ENCODE data around the gene DUS1L.

Gene DUS1L

DNA sequence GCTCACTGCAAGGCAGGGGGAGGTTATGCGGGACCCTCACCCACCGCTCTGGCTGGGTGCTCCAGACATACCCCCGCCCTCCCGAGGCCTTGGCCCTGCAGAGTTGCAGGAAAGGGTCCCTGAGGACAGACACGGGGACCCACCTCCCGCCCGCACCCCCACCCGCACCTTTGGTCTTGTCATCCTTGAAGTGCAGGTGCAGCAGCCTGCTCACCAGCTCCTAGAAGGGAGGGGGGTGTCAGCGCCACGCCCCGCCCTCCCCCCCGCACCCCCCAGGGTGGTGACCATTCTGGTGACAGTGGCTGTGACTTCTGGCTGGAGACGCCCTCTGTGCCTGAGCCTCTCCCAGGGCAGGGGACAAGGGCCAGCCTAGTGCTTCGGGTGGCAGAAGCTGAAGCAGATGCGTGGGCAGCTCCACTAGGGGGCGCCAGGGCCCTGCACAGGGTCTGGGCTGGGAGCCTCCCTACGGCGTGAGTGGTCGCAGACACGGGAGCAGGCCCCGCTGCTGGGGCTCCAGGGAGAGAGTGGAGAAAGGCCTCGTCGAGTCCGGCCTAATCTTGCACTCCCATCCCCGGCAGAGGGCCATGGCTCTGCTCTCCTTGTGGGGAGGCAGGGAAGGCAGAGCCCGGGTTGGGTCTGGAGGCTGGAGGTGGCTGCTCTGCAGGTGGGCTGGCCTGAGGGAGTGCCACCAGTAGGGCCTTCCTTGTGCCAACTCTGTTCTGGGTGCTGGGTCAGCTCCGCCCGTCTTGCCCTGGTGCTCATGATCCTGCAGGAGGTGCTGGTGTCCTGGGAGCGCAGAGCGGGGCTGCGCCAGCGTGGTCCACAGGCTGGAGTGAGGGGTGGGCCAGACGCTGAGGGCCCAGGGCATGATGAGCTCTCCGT lies 45.7 kb downstream of the DUS1L start:
- no peak overlapping the region for H3K4me3 ChIP-seq (ENCODE audit: low read length)
- peak; percentile 16 for DNase-seq (ENCODE audit: low read depth)
- TF ChIP-seq, protein P1, sequence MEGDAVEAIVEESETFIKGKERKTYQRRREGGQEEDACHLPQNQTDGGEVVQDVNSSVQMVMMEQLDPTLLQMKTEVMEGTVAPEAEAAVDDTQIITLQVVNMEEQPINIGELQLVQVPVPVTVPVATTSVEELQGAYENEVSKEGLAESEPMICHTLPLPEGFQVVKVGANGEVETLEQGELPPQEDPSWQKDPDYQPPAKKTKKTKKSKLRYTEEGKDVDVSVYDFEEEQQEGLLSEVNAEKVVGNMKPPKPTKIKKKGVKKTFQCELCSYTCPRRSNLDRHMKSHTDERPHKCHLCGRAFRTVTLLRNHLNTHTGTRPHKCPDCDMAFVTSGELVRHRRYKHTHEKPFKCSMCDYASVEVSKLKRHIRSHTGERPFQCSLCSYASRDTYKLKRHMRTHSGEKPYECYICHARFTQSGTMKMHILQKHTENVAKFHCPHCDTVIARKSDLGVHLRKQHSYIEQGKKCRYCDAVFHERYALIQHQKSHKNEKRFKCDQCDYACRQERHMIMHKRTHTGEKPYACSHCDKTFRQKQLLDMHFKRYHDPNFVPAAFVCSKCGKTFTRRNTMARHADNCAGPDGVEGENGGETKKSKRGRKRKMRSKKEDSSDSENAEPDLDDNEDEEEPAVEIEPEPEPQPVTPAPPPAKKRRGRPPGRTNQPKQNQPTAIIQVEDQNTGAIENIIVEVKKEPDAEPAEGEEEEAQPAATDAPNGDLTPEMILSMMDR (conservative IDR thresholded peaks at IDR 0.05; ENCODE audit: low read length): peak; percentile 62

DNA sequence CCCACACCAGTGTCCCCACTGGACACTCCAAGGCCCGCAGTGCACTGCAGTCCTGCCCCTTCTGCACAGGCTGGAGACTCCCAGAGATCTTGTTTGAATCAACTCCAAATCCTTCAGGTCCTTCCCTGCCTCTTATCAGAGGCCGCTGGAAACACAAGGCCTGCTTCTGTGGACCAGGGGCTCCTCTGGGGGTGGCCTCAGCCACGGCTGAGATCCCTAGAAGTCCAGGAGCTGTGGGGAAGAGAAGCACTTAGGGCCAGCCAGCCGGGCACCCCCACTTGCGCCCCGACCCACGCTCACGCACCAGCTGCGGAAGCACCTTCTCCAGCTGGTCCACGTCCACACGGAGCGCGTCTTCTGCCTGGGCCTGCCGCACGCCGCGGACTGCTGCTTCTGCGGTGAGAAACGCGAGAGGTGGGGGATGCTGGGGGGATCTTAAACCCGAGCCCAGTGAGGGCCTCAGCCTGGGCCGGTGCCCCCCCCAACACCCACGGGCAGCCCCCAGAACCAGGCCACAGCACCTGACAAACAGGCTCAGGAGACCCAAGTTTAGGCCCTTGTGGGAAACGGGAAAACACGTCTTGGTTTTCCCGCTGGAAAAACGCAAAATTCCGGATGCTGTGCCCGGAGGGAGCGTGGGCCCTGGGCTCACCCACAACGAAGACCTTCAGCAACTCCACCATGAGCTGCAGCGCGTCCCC lies 46.5 kb downstream of the DUS1L start:
- no peak for DNase-seq (ENCODE audit: low read depth)
- TF ChIP-seq, protein P1 (conservative IDR thresholded peaks at IDR 0.05; ENCODE audit: low read length): no peak

DNA sequence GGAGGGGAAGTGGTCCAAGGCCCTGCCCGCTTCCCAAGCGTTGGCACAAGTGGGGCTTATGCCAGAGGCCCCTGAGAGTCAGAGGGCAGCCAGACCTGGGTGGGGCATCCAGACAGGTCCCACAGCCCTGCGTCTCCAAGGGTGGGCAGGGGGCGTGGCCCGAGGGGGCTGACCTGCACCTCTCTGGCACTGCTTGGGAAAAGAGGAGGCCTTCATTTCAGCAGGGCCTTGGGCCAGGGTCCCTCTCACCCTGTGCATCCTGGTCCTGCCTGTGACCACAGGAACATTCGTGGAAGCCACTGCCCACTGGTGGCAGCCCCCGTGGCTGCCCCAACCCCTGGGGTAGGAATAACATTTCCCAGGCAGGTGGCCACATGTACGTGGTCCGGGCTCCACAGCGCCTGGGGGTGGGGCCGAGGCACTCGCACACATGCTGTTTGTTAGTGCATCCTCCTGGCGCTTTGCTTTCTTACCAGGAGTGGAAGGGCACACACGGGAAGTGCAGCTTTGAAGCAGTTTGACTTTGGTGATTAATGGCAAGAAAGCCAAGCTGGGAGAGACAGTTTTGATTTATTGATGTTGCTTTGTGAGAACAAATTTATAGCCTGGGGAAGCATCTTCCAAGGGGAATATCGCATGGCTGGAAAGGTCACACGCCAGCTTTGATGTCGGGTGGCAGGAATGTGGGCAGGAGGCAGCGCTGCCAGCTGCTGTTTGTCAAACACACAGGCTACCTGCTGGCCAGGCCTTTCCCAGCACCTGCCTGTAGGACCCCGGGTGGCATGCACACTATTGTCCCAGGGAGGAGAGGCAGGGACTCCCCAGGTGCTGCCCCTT lies 47.2 kb downstream of the DUS1L start:
- TF ChIP-seq, protein P1 (conservative IDR thresholded peaks at IDR 0.05; ENCODE audit: low read length): no peak
- no peak for DNase-seq (ENCODE audit: low read depth)
- no peak overlapping the region for H3K4me3 ChIP-seq (ENCODE audit: low read length)

More for the DNA sequence above, 46.5 kb downstream of the DUS1L start:
- no peak overlapping the region for H3K4me3 ChIP-seq (ENCODE audit: low read length)

DNA sequence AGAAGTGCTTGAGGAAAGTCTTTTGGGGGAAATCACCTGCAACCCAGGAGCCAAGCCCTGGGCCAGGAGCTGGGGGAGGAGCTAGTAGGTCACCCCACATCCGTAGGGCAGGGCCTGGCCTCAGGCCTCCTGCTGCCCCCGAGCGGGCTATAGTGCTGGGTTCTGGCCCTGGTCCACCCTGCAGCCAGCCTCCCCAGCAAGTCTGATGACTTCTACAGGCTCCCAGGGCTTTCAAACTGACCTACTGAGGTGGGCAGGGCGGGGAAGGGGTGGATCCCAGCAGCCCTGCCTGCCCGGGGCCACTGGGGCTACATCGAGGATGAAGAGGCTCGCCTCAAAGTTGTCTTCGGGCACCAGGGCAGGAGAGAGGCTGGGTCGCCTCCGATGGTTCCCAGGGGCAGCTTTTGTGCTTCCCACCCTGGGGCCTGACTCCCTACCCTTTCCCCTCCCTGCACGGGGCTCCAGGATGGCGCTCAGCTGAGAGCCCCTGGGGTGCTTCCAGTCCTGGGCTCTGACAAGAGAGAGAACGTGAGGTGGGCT lies 47.9 kb downstream of the DUS1L start:
- H3K4me3 ChIP-seq (ENCODE audit: low read length): no peak overlapping the region
- TF ChIP-seq, protein P1 (conservative IDR thresholded peaks at IDR 0.05; ENCODE audit: low read length): no peak
- no peak for DNase-seq (ENCODE audit: low read depth)

DNA sequence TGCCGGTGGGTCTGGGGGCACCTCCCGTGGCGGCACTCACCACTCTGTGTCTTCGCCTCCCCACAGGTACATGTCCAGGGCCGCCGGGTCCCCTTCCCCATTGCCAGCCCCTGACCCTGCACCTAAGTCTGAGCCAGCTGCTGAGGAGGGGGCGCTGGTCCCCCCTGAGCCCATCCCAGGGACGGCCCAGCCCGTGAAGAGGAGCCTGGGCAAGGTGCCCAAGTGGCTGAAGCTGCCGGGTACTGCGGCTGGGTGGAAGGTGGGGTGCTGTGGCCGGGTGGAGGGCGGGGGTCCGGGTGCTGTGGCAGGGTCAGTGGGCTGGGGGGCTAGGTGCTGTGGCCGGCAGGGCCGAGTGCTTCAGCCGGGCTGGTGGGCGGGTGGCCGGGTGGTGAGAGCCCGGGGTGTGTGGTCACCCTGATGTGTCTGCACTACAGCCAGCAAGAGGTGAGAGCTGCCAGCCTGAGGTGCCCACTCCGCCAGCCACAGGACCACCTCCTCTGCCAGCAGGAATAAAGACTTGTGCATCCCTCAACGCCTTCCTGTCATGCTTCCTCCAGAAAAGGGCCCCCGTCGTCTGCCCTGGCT lies 48.6 kb downstream of the DUS1L start:
- no peak for DNase-seq (ENCODE audit: low read depth)
- TF ChIP-seq, protein P1 (conservative IDR thresholded peaks at IDR 0.05; ENCODE audit: low read length): no peak
- H3K4me3 ChIP-seq (ENCODE audit: low read length): no peak overlapping the region

DNA sequence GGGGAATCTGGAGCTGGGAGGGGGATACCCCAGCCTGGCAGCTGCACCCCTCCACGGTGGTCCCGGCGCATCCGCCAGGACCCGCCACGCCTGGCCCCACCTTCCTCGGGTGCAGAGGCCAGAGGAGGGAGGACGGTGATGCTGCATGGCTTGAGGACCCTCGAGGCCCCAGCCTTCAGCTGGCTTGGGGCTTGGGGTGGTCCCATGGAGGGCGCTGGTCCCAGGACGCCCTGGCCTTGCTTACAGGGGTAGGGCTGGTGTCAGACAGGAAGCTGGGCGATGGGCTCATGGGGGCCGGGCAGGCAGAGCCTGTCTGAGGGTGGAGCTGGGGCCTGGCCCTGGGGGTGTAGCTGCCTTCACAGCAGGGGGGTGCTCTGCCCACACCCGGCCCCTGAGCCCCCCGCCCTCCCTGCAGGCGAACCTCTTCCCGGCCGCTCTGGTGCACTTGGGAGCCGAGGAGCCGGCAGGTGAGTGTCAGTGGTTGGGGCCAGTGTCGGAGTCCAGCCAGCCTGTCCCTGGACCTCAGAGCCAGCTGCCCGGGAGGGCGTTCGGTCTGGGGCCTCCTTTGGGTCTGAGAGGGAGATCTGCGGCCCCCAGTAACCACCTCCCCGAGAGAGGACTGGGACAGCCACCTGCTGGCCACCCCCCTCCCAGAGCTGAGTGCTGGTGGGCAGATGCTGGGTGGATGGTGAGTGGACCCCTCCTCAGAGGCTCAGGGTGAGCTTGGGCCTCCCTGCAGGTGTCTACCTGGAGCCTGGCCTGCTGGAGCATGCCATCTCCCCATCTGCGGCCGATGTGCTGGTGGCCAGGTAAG lies 49.3 kb downstream of the DUS1L start:
- H3K4me3 ChIP-seq (ENCODE audit: low read length): no peak overlapping the region
- DNase-seq (ENCODE audit: low read depth): no peak
- TF ChIP-seq, protein P1 (conservative IDR thresholded peaks at IDR 0.05; ENCODE audit: low read length): no peak
